ENCODE measurements around the gene S100A1. TPM values are rescaled to one million over a fixed set of nuclear protein-coding genes. Genes with fewer than 3 reads are reported as not detected.
"Not testable (repeated sequence)": the region's sequence is repeated elsewhere in the genome, so short reads cannot be mapped to it uniquely, and the experiment has no call there.

Gene S100A1
- total RNA-seq, 3 donors from 2014 or later, result 0.20 to 5.6 (median 2.4) TPM

DNA sequence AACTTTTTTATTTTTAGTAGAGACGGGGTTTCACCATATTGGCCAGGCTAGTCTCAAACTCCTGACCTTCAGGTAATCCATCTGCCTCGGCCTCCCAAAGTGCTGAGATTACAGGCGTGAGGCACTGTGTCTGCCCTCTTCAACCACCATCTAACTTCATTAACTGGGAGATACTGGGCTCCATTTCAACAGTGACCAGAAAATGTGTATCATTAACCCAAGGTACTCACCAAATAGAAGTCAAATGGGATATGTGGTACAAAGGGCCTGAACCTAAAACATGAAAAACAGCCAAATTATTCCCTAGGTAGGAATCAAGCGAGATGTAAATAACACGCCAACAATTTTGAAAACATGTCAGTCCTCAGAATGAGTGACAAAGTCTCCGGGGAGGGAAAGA is 41.4 kb downstream of the S100A1 start:
- no peaks in the 10 kb centered on the region for H3K36me3 ChIP-seq (ENCODE audit: low read depth)
- TF ChIP-seq, protein P1, sequence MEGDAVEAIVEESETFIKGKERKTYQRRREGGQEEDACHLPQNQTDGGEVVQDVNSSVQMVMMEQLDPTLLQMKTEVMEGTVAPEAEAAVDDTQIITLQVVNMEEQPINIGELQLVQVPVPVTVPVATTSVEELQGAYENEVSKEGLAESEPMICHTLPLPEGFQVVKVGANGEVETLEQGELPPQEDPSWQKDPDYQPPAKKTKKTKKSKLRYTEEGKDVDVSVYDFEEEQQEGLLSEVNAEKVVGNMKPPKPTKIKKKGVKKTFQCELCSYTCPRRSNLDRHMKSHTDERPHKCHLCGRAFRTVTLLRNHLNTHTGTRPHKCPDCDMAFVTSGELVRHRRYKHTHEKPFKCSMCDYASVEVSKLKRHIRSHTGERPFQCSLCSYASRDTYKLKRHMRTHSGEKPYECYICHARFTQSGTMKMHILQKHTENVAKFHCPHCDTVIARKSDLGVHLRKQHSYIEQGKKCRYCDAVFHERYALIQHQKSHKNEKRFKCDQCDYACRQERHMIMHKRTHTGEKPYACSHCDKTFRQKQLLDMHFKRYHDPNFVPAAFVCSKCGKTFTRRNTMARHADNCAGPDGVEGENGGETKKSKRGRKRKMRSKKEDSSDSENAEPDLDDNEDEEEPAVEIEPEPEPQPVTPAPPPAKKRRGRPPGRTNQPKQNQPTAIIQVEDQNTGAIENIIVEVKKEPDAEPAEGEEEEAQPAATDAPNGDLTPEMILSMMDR (IDR thresholded peaks at IDR 0.05), result no peak
- DNase-seq (peak in 1 of 3 donors; percentile 1), ATAC-seq (no peak)
- H3K9me3 ChIP-seq, result no peaks in the 10 kb centered on the region
- intact Hi-C loops (cut with DNase I, micrococcal nuclease), result loop anchor here in 1 of 2 donors (10.0 kb wide), 1 partner anchor 315 kb away; the partner anchor contains the start of gene RAB13
- no peak overlapping the region for H3K4me3 ChIP-seq
- H3K4me1 ChIP-seq (ENCODE audit: low read depth), result peaks cover 22% of the 10 kb centered on the region

DNA sequence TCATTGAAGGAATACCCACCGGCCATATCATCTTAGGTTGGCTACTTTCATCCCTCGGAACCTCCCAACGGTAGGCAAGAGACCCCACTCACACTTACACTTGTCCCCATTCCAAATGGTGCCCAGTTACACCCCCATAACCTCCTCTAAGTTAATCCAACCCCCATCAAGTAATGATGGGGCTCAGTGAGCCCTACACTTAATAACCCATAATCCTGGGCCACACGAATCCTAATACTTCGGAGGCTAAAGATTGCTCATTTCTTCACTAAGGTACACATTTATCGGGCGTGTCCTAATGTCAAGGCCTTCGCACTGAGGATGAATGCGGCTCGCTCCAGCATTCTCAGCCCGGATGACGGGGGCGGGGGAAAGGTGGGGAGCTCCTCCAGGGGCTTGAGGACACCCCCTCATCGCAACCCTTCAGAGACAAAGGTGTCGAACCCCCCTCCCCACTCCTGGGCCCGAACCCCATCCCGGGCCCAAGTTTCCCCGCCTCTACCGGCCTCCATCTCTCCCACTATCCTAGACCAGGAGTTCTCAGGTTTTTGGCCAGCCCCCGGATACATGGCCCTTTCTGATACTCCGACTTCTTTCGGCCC is 42.1 kb downstream of the S100A1 start:
- peak in 1 of 3 donors; percentile 71 for DNase-seq
- H3K9me3 ChIP-seq, result no peaks in the 10 kb centered on the region
- intact Hi-C loops (cut with DNase I, micrococcal nuclease), result loop anchor here in 1 of 2 donors (10.0 kb wide), 1 partner anchor 314 kb away; the partner anchor contains the start of gene RAB13
- peak; percentile 11 for ATAC-seq
- H3K36me3 ChIP-seq (ENCODE audit: low read depth), result no peaks in the 10 kb centered on the region
- TF ChIP-seq, protein P1 (IDR thresholded peaks at IDR 0.05), result no peak
- H3K4me3 ChIP-seq, result peak overlapping the region; percentile 41
- peaks cover 22% of the 10 kb centered on the region for H3K4me1 ChIP-seq (ENCODE audit: low read depth)

DNA sequence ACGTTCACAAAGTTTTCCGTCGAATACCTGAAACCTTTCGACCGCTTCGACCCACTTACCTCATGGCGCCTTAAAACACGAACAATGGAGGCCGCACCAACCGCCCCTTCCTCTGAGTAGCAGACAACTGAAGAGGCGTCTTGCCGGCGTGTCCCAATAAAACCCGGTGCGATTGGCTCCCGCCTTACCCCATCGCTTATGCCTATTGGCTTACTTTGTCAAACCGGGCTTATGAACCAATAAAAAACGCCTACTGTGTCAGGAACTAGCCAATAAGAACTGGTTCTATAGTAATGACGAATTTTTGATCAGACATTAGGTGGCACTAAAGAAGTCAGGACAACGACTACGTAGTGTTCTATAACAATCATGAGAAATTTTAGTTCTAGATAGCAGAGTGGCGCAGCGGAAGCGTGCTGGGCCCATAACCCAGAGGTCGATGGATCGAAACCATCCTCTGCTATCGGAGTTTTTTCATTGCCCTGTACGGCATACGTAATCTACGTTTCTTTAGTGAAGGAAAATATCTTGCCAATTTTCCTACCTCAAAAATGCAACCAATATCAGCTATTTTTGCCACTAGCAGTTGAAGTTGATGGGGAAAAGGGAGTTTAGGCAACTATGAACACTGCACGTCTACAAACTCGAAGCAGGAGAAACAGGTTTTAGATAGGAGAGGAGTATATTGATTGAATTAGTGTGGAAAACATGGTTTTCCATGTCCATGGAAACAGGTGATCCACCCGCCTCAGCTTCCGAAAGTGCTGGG is 42.8 kb downstream of the S100A1 start, which contains the start of gene ILF2:
Gene ILF2 (minus strand): TSS at position 135 of the 769 bp plus-strand sequence. CDS start 71 bp downstream, at position 64.
- ATAC-seq (peak; percentile 95), DNase-seq (peak; percentile 98)
- H3K4me3 ChIP-seq, result peak within 1 kb of the TSS; percentile 41
- intact Hi-C loops (cut with DNase I, micrococcal nuclease), result loop anchor here in 1 of 2 donors (10.0 kb wide), 1 partner anchor 314 kb away; the partner anchor contains the start of gene RAB13
- peaks cover 22% of the 10 kb centered on the region for H3K4me1 ChIP-seq (ENCODE audit: low read depth)
- TF ChIP-seq, protein P1 (IDR thresholded peaks at IDR 0.05), result no peak
- no peaks in the 10 kb centered on the region for H3K36me3 ChIP-seq (ENCODE audit: low read depth)
- H3K9me3 ChIP-seq, result no peaks in the 10 kb centered on the region

DNA sequence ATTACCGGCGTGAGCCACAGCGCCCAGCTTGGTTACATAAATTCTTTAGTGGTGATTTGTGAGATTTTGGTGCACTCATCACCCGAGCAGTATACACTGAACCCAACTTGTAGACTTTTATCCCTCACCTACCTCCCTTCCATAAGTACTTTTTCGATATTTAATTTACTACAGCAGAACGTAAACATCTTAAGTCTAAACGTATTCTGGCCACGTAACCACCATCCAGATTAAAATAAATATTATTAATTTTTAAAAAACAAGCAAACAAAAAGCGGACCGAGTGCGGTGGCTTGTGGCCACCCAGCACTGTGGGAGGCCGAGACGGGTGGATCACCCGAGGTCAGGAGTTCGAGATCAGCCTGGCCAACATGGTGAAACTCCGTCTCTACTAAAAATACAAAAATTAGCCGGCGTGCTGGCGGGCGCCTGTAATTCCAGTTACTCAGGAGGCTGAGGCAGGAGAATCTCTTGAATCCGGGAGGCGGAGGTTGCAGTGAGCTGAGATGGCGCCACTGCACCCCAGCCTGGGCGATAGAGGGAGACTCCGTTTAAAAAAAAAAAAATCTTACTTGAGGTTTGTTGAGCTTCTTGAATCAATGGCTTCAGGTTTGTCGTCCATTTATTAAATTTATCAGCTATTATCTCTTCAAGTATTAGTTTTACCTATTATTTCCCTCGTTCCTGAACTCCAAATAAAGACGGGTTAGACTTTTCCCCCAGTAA is 43.6 kb downstream of the S100A1 start:
- H3K36me3 ChIP-seq (ENCODE audit: low read depth); H3K9me3 ChIP-seq: not testable (repeated sequence)
- Histone ChIP-seq H3K4me3 (peak overlapping the region; percentile 26), H3K4me1 (ENCODE audit: low read depth) (peaks cover 22% of the 10 kb centered on the region)
- DNase-seq (peak; percentile 46 to 62 (median 60)), ATAC-seq (peak; percentile 1)
- intact Hi-C loops (cut with DNase I, micrococcal nuclease), result loop anchor here in 1 of 2 donors (10.0 kb wide), 1 partner anchor 313 kb away; the partner anchor contains the start of gene RAB13

DNA sequence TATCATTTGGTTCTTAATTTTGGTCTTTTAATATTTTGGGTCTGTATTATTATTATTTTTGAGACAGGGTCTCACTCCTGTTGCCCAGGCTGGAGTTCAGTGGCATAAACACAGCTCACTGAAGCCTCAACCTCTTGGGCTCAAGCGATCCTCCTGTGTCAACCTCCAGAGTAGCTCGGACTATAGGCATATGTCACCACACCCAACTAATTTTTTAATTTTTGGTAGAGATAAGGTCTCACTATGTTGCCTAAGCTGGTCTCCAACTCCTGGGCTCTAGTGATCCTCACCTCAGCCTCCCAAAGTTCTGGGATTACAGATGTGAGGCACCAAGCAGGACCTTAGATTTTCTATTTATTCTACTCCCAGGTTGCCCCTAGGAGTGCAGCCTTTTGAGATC is 45.3 kb downstream of the S100A1 start:
- intact Hi-C loops (cut with DNase I, micrococcal nuclease), result loop anchor here in 1 of 2 donors (10.0 kb wide), 1 partner anchor 311 kb away; the partner anchor contains the start of gene RAB13
- TF ChIP-seq, protein P1 (IDR thresholded peaks at IDR 0.05), result no peak
- ATAC-seq (no peak), DNase-seq (peak in 1 of 3 donors; percentile 1)
- peaks cover 24% of the 10 kb centered on the region for H3K4me1 ChIP-seq (ENCODE audit: low read depth)
- H3K36me3 ChIP-seq (ENCODE audit: low read depth), result no peaks in the 10 kb centered on the region
- H3K4me3 ChIP-seq, result no peak overlapping the region
- H3K9me3 ChIP-seq, result no peaks in the 10 kb centered on the region

All from mucosa of descending colon (tissue), 3 donors.